Lower lobe of right lung (tissue), 2 donors: ENCODE data around the gene DUSP18. TPM values are rescaled to one million over a fixed set of nuclear protein-coding genes. Genes with fewer than 3 reads are reported as not detected.

Experiments used
- ATAC-seq, 2 donors: fragments of 200-7000 bp; cut with Tn5 transposase; one replicate each; pipeline ENCODE4 v1.9.1; 2020 to 2022; ENCODE audit warnings: mild to moderate bottlenecking in 2 of 2, moderate library complexity in 2 of 2
- DNase-seq: peaks from one replicate; pipeline ENCODE4 v3.0.0-alpha.2; 2020
- H3K27ac ChIP-seq: fragments of 200-600 bp; one replicate; pipeline ENCODE4 v1.8.0; 2022
- H3K27me3 ChIP-seq: fragments of 200-600 bp; one replicate; pipeline ENCODE4 v1.8.0; 2022; ENCODE audit warnings: low read depth
- H3K36me3 ChIP-seq: fragments of 200-600 bp; one replicate; pipeline ENCODE4 v1.8.0; 2022; ENCODE audit warnings: mild to moderate bottlenecking
- H3K4me1 ChIP-seq: fragments of 200-600 bp; one replicate; pipeline ENCODE4 v1.8.0; 2022
- H3K4me3 ChIP-seq: fragments of 200-600 bp; one replicate; pipeline ENCODE4 v1.8.0; 2022; ENCODE audit warnings: mild to moderate bottlenecking
- H3K9me3 ChIP-seq: fragments of 200-600 bp; one replicate; pipeline ENCODE4 v1.8.0; 2022
- CTCF ChIP-seq: fragments of 200-600 bp; IDR thresholded peaks from one replicate; pipeline ENCODE4 v1.8.0; 2022; ENCODE audit warnings: antibody characterized with exemption, mild to moderate bottlenecking
- intact Hi-C: fragments of 100-400 bp; cut with DNase I; formaldehyde crosslinking; loops from one replicate; pipeline ENCODE4 v1.11.0; 2022
- total RNA-seq: library from RNA; stranded (reverse); fragmentation: NEBNext Ultra II Directional; extraction: Animal tissue kit (Norgen Biotek cat#: 25700); gene quantifications from one replicate; pipeline ENCODE4 v1.2.1, GENCODE V29; 2021
- donor health status: DM: no; HTN: yes; CAD: no; lungs with severe emphysema.

Gene DUSP18
- total RNA-seq, 1 donor from 2014 or later: 21.5 TPM

- ATAC-seq (no peak), DNase-seq (no peak)
- Histone ChIP-seq H3K27me3 (no peaks in the 10 kb centered on the region), H3K9me3 (no peaks in the 10 kb centered on the region), H3K4me3 (no peak overlapping the region), H3K4me1 (no peaks in the 10 kb centered on the region), H3K27ac (no peak overlapping the region), H3K36me3 (no peaks in the 10 kb centered on the region)
- intact Hi-C loops: no loop called here
- TF ChIP-seq CTCF: no peak
Measured at GRCh38 chr22:30652852-30653251, 14.8 kb downstream of the DUSP18 start.

- no peaks in the 10 kb centered on the region for H3K9me3 ChIP-seq
- ATAC-seq (no peak), DNase-seq (no peak)
- no peak for TF ChIP-seq CTCF
- H3K4me1 ChIP-seq: no peaks in the 10 kb centered on the region
- no peaks in the 10 kb centered on the region for H3K27me3 ChIP-seq
- intact Hi-C loops: no loop called here
- no peak overlapping the region for H3K4me3 ChIP-seq
- H3K27ac ChIP-seq: no peak overlapping the region
- no peaks in the 10 kb centered on the region for H3K36me3 ChIP-seq
Measured at GRCh38 chr22:30650508-30651116, 17.1 kb downstream of the DUSP18 start.

GRCh38 chr22:30649430-30650007, 18.2 kb downstream of the DUSP18 start:
- H3K4me1 ChIP-seq: no peaks in the 10 kb centered on the region
- TF ChIP-seq CTCF: no peak
- no peak for DNase-seq

GRCh38 chr22:30648825-30649224, 18.9 kb downstream of the DUSP18 start:
- Histone ChIP-seq H3K27me3 (no peaks in the 10 kb centered on the region), H3K9me3 (no peaks in the 10 kb centered on the region), H3K27ac (no peak overlapping the region), H3K4me3 (no peak overlapping the region), H3K4me1 (no peaks in the 10 kb centered on the region), H3K36me3 (no peaks in the 10 kb centered on the region)
- TF ChIP-seq CTCF: no peak
- DNase-seq: no peak
- intact Hi-C loops: no loop called here
- no peak for ATAC-seq

More at GRCh38 chr22:30649430-30650007, 18.2 kb downstream of the DUSP18 start:
- H3K36me3 ChIP-seq: no peaks in the 10 kb centered on the region
- peak; percentile 66 to 79 for ATAC-seq
- H3K9me3 ChIP-seq: no peaks in the 10 kb centered on the region
- intact Hi-C loops: no loop called here
- H3K27me3 ChIP-seq: no peaks in the 10 kb centered on the region
- no peak overlapping the region for H3K4me3 ChIP-seq
- H3K27ac ChIP-seq: no peak overlapping the region

GRCh38 chr22:30647536-30647935, 20.1 kb downstream of the DUSP18 start:
- TF ChIP-seq CTCF: no peak
- Histone ChIP-seq H3K9me3 (no peaks in the 10 kb centered on the region), H3K27me3 (no peaks in the 10 kb centered on the region), H3K4me1 (no peaks in the 10 kb centered on the region), H3K4me3 (no peak overlapping the region), H3K27ac (no peak overlapping the region), H3K36me3 (no peaks in the 10 kb centered on the region)
- intact Hi-C loops: no loop called here
- ATAC-seq (no peak), DNase-seq (no peak)
